Myocyte (in vitro differentiated cells): Measurements from ENCODE around the gene OR10D3. TPM values are rescaled to one million over a fixed set of nuclear protein-coding genes. Genes with fewer than 3 reads are reported as not detected.

Experiments
- total RNA-seq: library from RNA; depleted of rRNA; stranded (reverse); fragments of >200 nt; gene quantifications from 2 replicates; pipeline ENCODE4 v1.2.3, GENCODE V29; 2014

Gene OR10D3
- total RNA-seq, 1 donor from 2014 or later: not detected

Other genes with a start within 250 kb of the OR10D3 start
- not detected in 2 replicates for gene OR4D5, start 243.7 kb upstream of the OR10D3 start, total RNA-seq
- not detected in 2 replicates for gene OR6T1, start 239.5 kb upstream of the OR10D3 start, total RNA-seq
- gene OR10S1, start 205.6 kb upstream of the OR10D3 start, total RNA-seq: not detected in 2 replicates
- gene OR10G6, start 188.2 kb upstream of the OR10D3 start, total RNA-seq: not detected in 2 replicates
- gene OR10G4, start 170.3 kb upstream of the OR10D3 start, total RNA-seq: not detected in 2 replicates
- gene OR10G9, start 160.3 kb upstream of the OR10D3 start, total RNA-seq: not detected in 2 replicates
- not detected in 2 replicates for gene OR10G8, start 156.5 kb upstream of the OR10D3 start, total RNA-seq
- gene OR10G7, start 142.0 kb upstream of the OR10D3 start, total RNA-seq: not detected in 2 replicates
- gene VWA5A, start 67.9 kb upstream of the OR10D3 start, total RNA-seq: 12.3 and 44.1 TPM in 2 replicates
- not detected in 2 replicates for gene OR8G1, start 57.8 kb downstream of the OR10D3 start, total RNA-seq
- not detected in 2 replicates for gene OR8G5, start 73.0 kb downstream of the OR10D3 start, total RNA-seq
- gene OR8D1, start 130.6 kb downstream of the OR10D3 start, total RNA-seq: not detected in 2 replicates
- gene OR8D2, start 136.9 kb downstream of the OR10D3 start, total RNA-seq: not detected in 2 replicates
- not detected in 2 replicates for gene OR8B2, start 201.2 kb downstream of the OR10D3 start, total RNA-seq
- gene OR8B3, start 215.7 kb downstream of the OR10D3 start, total RNA-seq: not detected in 2 replicates
- not detected in 2 replicates for gene OR8B4, start 241.5 kb downstream of the OR10D3 start, total RNA-seq